GM21528 (cell line): ENCODE data around the gene ENTPD5.

ENCODE experiments used
- ATAC-seq: cut with Tn5 transposase; IDR thresholded peaks from one replicate; pipeline ENCODE4 v1.9.1; 2021; ENCODE audit warnings: mild to moderate bottlenecking, moderate library complexity; ENCODE audit not compliant: unreplicated experiment, low FRiP score

The ENTPD5 gene, protein sequence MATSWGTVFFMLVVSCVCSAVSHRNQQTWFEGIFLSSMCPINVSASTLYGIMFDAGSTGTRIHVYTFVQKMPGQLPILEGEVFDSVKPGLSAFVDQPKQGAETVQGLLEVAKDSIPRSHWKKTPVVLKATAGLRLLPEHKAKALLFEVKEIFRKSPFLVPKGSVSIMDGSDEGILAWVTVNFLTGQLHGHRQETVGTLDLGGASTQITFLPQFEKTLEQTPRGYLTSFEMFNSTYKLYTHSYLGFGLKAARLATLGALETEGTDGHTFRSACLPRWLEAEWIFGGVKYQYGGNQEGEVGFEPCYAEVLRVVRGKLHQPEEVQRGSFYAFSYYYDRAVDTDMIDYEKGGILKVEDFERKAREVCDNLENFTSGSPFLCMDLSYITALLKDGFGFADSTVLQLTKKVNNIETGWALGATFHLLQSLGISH

DNA sequence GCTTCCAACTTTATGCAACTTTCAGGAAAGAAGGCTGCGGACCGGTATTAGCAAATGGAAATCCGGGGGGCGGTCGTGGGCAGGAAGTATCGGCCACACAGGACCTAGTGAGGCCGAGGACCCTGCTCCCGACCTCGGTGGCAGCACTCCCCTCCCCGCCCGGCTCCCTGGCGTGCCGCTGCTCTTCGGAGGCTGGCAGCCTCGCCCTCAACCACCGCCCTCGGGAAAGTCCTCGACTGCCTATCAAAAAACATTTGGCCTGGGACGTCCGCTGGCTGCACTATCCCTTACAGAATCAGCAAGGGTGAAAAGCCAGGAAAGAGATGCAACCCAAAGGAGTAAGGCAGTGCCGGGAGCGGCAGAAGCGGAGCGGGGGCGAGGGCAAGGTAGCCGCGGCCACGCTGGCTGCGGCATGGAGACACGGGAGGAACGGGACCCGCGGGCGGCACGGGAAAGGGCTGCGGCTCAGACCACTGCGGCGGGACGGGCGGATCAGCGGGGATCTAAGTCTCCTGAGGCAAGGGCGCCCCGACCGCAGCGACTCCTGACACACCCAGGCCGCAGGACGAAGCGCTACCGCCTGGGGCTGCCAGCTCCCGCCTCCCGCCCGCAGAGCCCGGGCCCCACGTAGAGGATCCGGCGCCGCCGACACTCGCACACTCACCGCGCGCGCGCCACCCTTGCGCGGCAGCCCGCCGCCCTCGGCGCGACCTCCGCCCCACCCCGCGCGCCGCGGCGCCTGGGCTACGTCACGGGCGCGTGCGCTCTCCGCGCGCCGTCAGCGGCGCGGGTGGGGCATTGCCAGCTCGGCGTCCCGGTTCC lies at the start of gene ENTPD5, which contains the start of gene BBOF1:
ENTPD5 (minus strand) TSS at position 703 of the 822 bp plus-strand sequence. CDS start 31,186 bp downstream, outside the sequence.
BBOF1 (plus strand) TSS at position 764 of the 822 bp plus-strand sequence. CDS start 130 bp downstream, outside the sequence.
- ATAC-seq: peak; percentile 75

DNA sequence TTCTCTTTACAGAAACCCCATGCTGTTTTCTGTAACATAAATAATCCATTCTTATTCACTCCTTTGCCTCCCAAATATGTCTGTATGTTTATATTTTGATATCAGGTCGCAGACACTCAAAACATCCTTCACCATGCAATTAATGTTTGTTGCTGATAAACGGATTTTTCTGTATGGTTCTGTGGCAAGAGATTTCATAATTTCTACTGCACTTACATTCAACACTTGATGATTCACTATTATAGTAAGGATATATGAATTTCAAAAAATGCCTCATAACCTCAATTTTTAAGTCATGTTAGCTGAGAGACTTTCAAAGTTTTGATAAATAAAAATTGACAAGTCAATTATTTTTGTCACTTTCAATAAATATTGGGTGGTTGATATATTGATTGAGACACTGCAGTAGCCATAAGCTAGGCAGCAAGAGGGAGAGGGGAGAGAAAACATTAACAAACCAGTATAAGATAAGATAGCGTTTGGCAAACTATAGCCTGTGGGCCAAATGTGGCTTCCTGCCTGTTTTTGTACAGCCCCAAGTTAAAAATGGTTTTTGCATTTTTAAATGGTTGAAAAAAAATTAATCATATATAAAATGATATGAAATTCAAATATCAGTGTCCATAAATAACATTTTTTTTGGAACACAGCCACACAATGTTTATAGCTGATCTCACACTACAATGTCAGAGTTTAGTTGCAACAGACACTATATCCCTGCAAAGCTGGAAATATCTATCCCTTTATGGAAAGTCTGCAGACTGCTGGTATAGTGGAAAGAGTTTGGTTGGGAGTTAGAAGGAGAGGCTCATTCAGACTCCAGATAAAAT lies 46.9 kb upstream of the ENTPD5 start:
- ATAC-seq: no peak

DNA sequence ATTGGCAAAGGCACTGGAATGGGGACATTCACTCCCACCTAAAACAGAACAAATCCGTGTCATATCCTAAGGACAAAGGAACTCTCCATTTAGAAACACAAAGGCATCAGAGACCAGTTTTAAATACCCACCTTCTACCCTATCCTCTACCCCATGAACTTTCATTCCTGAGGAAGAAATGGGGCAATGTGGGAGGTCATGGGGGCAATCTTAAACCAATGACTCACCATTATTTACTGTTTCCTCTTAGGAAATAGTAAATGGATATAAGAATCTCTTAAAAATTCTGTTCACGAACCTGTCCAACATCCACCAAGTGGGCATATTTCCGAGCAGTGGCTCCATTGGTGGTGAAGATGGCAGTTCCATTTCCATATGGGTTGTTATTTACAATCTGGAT lies 45.8 kb upstream of the ENTPD5 start:
- no peak for ATAC-seq

DNA sequence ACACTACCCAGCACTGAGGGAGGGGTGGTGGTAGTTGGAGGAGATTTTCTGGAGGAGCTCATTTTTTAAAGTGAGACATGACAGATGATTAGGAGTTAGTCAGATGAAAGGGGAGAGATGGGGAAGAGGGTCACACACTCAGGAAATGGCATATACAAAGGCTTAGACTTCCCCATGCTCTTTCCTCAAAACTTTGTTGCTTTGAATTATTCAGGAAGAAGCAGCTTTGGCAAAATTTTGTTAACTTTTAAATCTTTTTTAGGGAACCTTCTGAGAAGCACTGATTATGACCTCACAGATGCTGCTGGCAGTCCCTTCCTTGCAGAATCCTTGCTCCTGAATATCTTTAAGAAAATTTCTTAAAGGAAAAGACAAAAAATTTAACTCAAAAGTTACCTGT lies 45.3 kb upstream of the ENTPD5 start:
- ATAC-seq: no peak

DNA sequence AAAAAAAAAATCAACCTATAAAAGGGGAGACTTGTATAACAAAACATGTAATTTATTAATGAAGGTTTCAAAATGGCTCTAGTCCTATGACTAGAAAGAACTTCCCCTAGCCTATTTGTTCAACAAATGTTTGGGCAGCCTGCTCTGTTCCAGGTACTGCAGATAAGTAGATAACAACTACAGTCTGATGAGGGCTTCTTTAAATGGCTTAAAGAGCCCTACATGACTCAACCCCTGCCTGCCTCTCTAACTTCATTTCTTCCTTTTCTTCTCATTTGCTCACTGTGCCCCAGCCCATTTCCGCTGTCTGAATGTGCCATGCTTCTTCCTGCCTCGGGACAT lies 43.7 kb upstream of the ENTPD5 start:
- ATAC-seq: no peak

DNA sequence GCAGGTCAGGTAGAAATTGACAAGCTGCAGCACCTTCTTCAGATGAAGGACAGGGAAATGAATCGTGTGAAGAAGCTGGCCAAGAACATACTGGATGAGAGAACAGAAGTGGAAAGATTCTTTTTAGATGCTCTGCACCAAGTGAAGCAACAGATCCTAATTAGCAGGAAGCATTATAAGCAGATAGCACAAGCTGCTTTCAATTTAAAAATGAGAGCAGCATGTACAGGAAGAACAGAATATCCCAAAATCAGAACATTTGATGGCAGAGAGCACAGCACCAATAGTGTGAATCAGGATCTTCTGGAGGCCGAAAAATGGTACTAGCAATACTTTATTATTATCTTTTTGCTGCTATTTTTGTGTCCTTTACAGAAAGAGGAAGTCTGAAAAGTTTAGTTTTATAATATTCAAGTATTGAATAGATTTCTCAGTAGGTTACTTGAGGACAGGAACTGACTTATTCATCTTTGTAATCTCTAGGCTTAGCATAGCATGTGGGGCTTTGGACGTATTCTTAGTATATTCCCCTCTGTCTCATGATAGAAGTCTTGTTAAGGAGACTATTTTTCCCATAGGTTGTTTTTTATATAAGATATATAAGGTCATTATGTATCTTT lies 30.9 kb upstream of the ENTPD5 start:
- ATAC-seq: no peak

DNA sequence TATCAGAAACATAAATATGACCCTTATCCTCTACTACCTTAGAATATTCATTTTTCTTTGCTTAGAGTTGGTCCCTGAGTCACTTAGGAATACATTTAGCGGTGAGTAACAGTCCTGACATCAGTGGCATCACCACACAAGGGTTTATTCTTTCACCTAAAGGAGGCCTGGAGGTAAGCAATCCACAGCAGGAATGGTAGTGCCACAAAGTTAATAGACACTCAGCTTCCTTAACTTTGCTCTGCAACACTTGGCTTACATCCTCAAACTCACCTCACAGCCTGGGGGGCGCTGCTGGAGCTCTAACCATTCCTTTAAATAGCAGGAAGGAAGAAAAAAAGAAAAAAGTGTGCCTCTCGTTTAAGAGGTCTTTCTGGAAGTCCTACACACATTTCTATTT lies 29.2 kb upstream of the ENTPD5 start:
- no peak for ATAC-seq

DNA sequence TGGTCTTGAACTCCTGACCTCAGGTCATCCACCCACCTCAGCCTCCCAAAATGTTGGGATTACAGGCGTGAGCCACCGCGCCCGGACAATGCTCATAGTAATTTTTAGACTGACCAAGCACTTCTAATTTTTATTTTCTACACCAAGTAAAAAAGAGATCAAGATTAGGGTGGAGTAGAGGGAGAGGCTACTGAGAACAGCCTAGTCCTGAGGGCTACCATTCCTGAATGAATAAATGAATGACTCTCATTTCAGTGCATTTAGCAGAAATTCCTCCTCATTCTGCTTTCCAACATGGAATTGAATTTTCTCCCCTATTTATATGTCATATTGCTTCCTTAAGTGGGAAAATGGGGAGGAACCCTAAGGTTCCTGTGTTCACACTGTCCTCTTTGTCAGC lies 26.4 kb upstream of the ENTPD5 start:
- no peak for ATAC-seq

DNA sequence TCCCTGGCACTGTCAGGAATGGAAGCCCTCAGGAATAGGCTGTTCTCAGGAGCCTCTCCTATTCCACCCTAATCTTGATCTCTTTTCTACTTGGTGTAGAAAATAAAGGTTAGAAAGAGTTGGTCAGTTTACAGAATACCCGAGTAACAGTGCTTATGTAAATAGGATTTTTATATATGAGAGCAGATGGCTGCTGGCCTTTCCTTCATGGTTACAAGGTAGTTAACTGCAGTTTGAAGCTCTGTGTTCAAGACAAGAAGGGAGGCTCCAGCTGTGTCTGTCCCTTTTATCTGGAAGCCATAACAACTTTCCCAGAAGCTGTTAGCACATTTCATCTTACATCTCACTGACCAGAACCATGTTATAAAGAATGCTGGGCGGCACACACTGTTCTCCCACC lies 23.2 kb upstream of the ENTPD5 start:
- no peak for ATAC-seq

DNA sequence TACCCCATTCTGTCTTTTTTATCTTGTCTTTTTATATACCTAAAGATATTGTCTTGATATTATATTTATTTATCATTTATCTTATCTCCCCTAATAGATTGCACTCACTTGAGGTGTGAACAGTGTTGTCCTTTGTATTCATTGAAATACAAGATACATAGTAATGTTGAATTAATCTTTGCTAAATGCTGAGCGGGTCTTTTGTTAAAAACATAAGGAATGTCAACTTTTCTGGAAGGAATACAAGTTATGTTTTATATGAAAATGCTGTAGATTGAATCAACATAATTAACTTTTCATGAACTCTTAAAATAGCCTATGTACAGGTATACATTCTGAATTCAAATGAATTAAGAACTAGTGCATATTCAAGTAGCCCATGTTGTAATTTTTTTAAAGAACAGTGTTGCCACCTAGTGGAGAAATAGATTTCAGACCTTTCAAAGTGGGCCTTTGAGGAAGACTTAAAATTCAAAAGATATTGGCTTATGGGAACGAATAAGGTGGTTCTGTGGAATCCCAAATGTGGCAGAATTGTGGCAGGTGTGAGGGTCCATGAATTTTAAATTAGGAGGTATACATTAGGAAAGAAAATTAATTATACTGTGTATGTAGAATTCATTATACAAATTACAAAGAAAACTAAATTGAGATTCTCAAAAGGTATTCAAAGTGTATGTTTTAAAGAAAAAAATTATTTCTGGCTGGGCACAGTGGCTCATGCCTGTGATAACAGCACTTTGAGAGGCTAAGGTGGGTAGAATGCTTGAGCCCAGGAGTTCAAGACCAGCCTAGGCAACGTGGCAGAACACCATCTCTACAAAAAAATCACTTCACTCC lies 19.2 kb upstream of the ENTPD5 start:
- ATAC-seq: no peak

DNA sequence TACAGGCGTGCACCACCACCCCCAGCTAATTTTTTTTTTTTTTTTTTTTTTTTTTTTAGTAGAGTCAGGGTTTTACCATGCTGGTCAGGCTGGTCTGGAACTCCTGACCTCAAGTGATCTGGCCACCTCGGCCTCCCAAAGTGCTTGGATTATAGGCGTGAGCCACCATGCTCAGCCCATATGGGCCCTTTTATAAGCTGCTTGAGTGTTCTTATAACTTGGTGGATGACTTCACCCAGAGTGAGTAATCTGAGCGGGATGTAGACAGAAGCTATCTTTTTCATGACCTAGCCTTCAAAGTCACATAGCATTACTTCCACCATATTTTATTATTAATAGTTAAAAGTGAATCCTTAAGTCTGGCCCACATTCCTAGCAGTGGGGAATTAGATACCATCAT lies 16.5 kb upstream of the ENTPD5 start:
- ATAC-seq: no peak

DNA sequence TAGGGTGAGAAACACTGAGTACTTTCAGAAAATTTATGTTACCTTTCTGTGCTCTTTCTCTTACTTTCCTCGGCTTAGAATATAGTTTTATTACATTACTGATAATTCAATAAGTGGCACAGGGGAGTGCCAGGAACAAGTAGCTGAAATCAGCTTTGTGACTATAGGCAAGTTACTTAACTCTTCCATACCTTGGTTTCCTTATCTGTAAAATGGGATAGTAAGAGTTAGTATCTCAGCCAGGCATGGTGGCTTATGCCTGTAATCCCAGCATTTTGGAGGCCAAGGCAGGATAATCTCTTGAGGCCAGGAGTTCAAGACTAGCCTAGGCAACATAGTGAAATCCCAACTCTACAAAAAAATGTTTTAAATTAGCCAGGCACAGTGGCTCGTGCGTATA lies 15.5 kb upstream of the ENTPD5 start:
- ATAC-seq: no peak

DNA sequence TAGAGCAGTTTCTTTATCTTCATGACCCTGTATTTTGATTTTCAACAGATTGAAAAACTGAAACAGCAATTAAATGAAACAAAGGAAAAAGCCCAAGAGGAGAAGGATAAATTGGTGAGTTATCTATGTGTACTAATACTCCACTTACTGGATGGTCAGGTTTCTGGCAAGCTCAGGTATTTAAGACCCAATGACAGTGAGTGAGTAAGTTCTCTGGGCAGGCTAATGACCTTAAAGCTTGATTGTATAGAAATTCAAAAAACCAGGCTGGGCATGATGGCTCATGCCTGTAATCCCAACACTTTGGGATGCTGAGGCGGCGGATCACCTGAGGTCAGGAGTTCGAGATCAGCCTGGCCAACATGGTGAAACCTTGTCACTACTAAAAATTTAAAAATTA lies 10.0 kb upstream of the ENTPD5 start:
- ATAC-seq: no peak

DNA sequence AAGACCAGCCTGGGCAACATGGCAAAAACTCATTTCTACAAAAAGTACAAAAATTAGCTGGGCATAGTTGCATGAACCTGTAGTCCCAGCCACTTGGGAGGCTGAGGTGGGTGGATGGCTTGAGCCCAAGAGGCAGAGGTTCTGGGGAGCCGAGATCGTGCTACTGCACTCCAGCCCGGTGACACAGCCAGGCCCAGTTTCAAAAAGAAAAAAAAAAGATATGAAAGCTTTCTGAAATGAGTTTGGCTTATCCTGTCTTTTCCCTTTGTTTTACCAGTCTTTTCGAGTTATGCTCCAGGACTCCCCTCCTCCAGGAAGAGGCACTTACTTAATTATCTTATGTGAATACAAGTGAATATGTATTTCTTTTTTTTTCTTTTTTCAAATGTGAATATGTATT lies 3.3 kb upstream of the ENTPD5 start:
- ATAC-seq: no peak

DNA sequence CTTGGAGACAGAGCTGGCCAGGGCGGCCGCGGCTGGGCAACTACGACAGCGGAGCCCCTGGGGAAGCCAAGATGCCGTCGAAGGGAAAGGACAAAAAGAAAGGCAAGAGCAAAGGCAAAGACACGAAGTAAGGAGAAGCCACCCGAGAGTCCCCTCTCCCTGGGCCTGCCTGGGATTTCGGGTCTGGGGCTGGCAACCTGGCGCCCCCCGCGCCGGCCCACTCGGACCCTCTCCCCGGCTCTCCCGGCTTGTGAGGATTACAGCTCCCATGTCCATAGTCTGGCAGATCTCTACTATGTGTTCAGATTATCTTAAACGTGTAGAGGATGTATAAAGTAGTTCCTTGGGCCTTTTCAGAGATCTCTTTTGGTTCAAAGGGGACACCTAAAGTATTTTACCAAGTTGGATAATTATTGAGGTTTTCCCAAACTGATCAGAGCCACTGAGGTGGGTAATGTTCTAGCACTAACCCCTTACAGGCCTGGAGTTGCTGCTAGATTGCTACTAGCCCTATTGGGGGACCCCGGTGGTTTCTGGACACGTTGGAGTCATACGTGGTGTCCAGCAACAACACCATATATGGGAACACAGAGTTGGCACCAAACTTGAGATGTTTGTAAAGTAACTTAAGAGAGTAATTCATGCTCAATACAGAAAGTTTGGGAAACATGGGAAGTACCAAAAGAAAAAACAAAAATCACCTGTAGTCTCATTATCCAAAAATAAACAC lies 485 bp upstream of the ENTPD5 start:
- no peak for ATAC-seq

DNA sequence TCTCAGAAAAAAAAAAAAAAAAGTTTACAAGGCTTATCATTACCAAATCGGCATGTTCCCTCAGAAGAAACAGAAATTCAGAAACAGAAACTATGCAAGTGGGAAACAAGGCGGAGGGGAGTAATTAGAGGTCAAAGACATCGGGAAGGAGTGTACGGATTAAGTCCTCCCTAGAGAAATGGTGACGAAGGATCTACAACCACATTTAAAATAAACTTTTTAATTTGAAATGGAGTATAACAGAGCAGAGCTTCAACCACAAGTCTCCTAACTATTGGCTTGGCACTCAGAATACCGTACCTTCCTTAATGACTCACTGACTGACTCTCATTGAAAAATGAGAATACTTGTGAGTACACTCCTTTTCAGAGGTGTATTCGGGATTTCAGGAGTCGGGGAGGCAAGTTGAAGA lies 908 bp downstream of the ENTPD5 start:
- peak; percentile 18 for ATAC-seq

DNA sequence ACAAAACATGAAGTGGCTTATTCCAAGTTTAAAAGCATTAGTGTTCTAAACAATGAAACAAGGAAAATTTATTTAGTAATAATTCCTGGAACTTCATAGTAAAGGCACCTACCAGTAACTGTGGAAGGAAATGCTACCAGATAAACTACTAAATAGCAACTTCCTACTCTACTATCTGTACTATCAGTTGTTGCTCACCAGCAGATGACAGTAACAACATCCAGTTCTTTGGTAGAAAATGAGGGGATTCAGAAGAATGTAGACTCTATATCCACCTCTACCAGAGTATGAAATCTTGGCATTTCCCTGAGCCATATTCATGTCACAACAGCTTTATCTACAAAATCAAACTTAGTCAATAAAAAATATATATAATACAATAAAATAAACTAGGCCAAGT lies 3.1 kb downstream of the ENTPD5 start:
- no peak for ATAC-seq

DNA sequence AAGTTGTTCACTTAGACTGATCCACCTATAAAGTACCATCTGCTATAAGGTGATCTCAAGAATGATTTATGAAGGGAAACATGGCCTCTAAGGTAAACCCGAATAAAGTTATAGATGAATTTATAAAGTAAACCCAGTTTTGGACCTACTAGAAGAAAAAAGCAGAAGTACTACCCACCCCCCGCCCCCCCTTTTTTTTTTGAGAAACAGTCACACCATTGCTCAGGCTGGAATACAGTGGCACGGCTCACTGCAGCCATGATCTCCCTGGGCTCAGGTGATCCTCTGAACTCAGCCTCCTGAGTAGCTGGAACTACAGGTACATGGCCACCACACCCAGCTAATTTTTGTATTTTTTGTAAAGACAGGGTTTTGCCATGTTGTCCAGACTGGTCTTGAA lies 3.9 kb downstream of the ENTPD5 start:
- ATAC-seq: no peak

DNA sequence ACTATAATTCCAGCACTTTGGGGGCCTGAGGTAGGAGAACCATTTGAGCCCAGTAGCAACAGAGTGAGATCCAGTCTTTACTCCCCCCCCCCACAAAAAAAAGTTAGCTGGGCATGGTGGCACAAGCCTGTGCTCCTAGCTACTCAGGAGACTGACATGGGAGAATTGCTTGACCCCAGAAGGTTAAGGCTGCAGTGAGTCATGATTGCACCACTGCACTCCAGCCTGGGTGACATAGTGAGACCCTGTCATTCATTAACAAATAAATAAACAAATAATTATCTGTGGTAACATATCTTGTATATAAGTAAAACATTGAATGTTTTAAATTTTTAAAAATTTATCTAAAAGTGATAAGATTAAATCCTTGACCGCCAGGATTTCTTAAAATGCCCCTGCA lies 4.8 kb downstream of the ENTPD5 start:
- no peak for ATAC-seq
